GM11168 (cell line): Measurements from ENCODE around the gene GINS2.

Experiments
- in situ Hi-C: fragments of 300-500 bp; cut with MboI; formaldehyde crosslinking; loops from one replicate; pipeline ENCODE4 v1.12.0; 2022; ENCODE audit warnings: low sequenced_read_pairs; ENCODE audit not compliant: unreplicated experiment

The GINS2 gene

GRCh38 chr16:85688586-85689284 lies at the start of gene GINS2:
Gene GINS2 (minus strand): TSS chr16:85688954. CDS start chr16:85688898, 56 bp downstream.
- in situ Hi-C loops = no loop called here

DNA sequence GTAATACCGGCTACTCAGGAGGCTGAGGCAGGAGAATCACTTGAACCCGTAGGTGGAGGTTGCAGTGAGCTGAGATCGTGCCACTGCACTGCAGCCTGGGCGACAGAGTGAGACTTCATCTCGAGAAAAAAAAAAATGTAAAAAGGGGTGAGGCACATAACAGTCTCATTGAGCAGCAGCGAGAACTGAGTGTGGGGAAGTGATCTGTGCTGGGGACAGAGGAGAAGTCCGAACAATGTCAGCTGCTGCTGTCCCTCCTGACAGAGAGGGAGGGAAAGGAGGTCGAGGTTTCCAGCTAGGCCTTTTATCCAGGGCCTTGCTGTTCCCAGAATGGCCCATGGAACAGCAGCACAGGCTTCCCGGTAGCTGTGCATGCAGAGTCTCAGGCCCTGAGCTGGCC lies 48.2 kb upstream of the GINS2 start:
- in situ Hi-C loops = no loop called here

GRCh38 chr16:85735946-85736345 lies 47.2 kb upstream of the GINS2 start:
- in situ Hi-C loops = no loop called here

DNA sequence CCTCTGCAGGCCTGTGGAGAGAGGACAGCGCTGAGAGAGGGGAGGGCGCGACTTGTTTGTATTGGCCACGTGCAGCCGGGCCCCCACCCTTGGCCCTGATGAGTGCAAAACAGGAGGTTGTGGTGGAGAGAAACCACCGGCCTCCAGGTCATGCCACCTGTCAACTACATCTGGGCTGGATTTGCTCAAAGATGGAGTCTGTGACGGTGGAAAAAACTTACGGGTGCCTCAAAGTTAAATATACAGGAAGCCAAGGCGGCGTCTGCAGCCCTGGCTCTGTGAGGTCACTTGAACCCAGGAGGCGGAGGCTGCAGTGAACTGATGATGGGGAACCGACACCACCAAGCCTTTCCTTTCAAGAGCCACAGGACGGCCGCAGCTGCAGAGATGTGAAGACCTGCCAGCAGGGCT lies 46.5 kb upstream of the GINS2 start:
- in situ Hi-C loops = no loop called here

GRCh38 chr16:85734311-85735017 lies 45.7 kb upstream of the GINS2 start:
- in situ Hi-C loops = no loop called here

DNA sequence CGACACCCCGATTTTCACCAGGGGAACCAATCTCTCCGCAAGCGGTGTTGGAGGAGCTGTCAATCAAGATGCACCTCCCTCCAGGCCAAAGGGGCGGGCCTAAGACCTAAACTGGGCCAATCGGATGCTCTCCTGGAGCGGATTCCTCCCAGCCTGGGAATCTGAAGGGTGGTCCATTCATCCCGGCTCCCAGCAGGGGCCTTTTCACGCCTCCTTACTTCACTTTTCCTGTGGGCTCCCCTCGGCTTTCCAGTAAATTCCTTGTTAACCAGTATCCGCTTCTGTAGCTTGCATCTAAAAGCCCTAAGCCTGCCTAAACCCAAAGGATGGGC lies 45.1 kb upstream of the GINS2 start:
- in situ Hi-C loops = no loop called here

DNA sequence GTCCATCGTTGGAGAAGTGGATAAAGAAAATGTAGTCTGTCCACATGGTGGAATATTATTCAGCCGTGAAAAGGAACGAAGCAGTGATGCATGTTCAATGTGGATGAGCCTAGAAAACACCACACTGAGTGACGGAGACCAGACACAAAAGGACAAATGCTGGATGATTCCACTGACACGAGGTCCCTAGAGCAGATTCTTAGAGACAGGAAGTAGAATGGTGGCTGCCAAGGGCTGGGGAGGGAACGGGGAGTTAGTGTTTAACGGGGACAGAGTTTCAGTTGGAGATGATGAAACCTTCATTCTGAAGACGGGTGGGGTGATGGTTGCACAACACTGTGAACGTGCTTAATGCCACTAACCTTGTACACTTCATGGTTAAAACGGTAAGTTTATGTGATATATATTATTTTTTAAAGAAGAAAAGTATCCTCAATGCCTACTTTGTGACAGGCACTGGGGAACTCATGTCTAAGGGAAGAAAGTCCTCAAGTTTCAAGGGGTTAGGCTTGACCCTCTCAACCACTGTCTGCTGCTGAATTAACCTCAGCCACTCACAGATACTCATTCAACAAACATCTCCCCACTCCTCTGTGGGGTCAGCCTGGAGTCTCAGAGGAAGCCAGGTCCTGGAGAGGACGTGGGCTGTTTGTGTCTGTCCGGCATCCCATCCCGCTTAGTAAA lies 44.5 kb upstream of the GINS2 start:
- in situ Hi-C loops = no loop called here

GRCh38 chr16:85731179-85731578 lies 42.4 kb upstream of the GINS2 start:
- in situ Hi-C loops = no loop called here

GRCh38 chr16:85730186-85730465 lies 41.4 kb upstream of the GINS2 start:
- in situ Hi-C loops = no loop called here

DNA sequence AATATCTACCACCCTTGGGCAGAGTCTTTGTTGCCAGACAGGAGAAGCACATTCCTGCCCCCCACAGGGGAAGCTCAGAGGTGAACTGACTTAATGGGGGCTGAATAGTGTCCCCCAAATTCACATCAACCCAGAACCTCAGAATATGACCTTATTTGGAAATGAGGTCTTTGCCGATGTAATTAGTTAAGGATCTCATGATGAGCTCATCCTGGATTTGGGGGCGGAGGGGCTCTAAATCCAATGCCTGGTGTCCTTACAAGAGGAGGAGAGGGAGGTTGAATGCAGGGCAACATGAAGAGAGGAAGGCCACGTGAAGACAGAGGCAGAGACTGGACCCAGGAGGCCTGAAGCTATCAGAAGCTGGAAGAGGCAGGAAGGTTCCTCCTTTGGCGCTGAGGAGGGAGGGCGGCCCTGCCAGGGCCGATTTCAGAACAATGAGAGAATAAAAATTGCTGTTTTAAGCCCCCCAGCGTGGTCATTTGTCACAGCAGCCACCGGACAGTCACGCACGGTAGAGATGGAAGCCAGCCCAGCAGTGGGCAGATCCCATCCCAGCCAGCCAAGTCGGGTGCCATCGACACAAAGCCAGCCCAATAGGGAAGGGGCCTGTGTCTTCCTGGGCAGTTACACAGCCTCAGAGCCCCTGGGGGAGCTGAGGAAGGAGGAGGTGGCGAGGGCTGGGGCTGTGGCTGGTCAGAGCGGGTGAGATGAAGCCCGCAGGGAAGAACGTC lies 40.9 kb upstream of the GINS2 start:
- in situ Hi-C loops = no loop called here

DNA sequence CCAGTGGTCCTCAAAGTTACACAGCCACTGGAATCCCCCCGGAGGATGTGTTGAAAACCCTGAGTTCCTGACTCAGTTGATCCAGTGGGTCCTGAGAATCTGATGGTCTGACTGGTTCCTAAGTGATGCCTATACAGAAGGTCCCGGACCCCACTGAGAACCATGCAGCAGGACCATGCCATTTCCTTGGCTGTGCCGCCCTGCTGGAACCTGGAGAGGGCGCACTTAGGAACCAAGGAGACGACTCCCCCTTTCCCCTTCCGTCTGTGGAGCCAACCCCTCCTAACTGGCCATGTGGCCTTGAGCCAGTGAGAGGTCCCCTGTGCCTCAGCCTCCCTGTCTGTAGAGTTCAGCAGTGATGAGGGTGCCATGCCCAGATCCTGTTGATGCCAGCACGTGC lies 40.1 kb upstream of the GINS2 start:
- in situ Hi-C loops = no loop called here

DNA sequence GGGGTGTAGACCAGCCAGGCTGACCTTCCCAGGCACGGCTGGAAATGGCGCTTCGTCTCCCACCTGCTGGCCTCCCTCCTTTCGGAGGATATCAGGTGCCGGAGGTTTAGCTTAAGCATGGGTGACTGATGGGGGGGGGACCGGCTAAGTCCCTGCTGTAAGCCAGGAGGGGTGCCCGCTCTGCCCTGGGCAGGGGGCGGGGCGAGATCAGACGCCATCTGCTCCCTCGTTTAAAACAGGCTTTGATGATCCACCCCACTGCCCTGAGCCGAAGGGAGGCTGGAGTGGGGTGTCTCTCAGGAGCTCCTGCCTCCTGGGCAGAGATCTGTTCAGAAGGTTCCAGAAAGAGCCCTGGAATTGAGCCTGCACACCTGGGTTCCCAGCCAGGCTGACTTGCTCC lies 36.2 kb upstream of the GINS2 start:
- in situ Hi-C loops = no loop called here

DNA sequence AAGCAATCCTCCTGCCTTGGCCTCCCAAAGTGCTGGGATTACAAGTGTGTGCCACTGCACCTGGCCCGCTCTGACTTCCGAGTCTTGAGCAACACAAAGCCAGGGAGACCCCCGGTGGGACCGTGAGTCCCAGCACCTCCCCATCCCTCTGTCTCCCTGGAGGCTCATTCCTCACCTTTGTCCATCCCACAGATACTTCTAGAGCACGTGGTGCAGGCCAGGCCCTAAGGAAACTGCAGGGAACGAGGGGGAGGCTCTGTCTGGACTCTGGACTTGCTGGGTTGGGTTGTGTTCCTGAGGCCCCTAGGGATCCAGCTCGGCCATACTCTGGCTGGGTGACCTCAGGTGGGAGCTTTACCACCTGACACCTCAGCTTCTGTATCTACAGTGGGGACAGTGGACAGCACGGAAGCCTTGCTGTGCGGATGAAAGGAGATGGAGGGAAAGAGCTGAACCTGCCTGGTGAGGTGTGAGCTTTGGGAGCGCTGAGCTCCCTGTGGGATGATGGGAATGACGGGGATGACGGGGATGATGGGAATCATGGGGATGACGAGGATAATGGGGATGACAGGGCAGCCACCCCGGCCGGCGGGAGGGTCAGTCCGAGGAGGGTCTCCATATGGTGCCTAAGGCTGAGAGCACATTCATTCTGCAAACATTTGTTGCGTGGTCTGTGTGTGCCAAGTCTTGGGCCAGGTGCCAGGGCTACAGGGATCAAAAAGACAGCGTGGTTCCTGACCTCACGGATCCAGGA lies 35.5 kb upstream of the GINS2 start:
- in situ Hi-C loops = no loop called here

DNA sequence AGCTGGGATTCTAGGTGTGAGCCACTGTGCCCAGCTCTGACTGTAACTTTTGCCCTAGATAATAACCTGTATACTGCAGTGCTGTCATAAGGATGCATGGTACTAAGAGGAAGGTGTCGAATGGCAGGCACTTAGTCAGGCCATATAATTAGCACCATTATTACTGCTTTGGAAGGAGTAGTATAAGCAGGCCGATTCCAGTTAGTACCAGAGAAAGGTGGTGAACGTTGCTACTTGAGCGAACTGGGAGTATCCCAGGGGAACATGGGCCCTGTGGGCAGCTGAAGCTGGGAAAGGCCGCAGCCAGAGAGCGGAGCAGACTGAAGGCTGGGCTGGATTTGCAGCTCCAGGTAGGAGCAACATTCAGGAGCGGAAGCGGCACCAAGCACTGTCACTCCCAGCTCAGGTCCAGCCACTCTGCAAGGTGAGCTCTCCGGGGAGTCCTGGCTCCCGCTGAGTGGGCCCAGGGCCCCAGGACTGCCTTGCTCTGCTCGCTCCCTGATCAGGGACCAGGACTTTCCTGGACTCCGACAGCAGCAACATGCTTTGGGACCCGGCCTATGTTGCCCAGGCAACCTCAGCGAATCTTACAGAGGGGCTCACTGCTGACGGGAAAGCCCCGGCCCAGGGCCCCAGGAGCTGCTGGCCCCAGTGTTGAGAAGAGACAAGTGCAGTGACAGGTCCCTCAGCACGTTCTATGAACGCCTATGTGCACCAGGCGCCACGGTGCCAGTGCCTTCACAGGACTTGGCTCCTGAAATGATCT lies 33.6 kb upstream of the GINS2 start:
- in situ Hi-C loops = no loop called here

DNA sequence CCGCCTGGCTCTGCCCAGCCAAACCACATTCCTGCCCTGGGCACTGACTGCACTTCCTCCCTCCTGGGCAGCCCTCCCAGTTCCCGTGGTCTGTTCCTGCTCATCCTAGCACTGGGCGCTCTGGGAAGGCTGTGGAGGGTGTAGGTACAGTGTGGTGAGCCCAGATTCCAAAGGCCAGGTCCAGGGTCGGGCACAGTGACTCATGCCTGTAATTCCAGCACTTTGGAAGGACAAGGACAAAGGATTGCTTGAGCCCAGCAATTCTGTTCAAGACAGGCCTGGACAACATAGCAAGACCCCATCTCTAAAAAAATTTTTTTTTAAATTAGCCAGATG lies 31.5 kb upstream of the GINS2 start:
- in situ Hi-C loops = no loop called here

DNA sequence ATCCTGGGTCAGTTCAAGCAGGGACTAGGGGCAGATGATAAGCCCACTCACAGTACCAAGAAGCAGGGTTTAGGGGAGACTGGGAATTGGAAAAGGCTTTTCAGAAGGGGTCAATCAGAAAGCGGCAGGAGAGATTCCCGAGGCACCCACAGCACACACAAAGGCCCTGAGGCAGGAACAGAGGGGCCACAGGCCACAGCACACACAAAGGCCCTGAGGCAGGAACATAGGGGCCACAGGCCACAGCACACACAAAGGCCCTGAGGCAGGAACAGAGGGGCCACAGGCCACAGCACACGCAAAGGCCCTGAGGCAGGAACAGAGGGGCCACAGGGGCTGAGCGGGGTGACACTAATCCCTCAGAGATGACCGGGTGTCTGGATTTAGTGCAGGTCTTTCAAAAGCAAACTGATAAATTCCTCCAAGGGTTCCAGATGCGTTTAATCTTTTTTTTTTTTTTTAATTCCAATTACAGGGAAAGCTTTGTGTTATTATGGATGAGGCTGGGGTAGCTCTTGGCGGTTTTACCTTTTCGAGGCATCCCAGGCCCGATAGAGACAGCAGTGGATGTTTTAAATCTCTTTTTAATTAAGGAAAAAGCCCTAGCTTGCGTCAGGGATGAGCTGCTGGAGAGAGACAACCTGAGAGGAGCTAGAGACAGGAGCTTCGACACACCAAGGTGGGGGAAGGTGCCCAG lies 31.0 kb upstream of the GINS2 start:
- in situ Hi-C loops = no loop called here

GRCh38 chr16:85718682-85719081 lies 29.9 kb upstream of the GINS2 start:
- in situ Hi-C loops = no loop called here

DNA sequence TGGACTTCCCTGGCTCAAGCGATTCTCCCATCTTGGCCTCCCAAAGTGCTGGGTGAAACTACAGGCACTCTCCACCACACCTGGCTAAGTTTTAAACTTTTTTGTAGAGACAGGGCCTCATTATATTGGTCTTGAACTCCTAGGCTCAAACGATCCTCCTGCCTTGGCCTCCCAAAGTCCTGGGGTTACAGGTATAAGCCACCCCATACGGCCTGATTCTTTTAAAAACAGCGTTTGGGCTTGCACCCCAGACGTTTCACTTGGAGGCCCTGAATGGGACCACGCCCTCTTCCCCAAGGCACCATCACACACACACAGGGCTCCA lies 29.4 kb upstream of the GINS2 start:
- in situ Hi-C loops = no loop called here

GRCh38 chr16:85717393-85718152 lies 28.8 kb upstream of the GINS2 start:
- in situ Hi-C loops = no loop called here
